ENCODE measurements around the gene SGMS2.
A peak's percentile ranks its signal among the peaks of the same experiment; 100 is the strongest.

The SGMS2 gene

GRCh38 chr4:107823870-107824349, 822 bp upstream of the SGMS2 start:
- Histone ChIP-seq H3K9me3 (ENCODE audit: severe bottlenecking) (no peaks in the 10 kb centered on the region), H3K27ac (no peak overlapping the region), H3K27me3 (ENCODE audit: insufficient read depth, low read depth, severe bottlenecking) (no peaks in the 10 kb centered on the region), H3K36me3 (no peaks in the 10 kb centered on the region), H3K4me3 (ENCODE audit: low read depth, low read length) (peak overlapping the region; percentile 92)
- no peak for TF ChIP-seq CTCF (IDR thresholded peaks at IDR 0.05; ENCODE audit: low read depth, low read length)
- no peak for DNase-seq

GRCh38 chr4:107825072-107825824, 516 bp downstream of the SGMS2 start:
- H3K4me3 ChIP-seq (ENCODE audit: low read depth, low read length): peak overlapping the region; percentile 92
- DNase-seq: peak; percentile 75
- H3K36me3 ChIP-seq: no peaks in the 10 kb centered on the region
- no peak for TF ChIP-seq CTCF (IDR thresholded peaks at IDR 0.05; ENCODE audit: low read depth, low read length)
- no peaks in the 10 kb centered on the region for H3K9me3 ChIP-seq (ENCODE audit: severe bottlenecking)
- H3K27ac ChIP-seq: peak overlapping the region; percentile 43; the same call in 1 of the 2 replicates
- no peaks in the 10 kb centered on the region for H3K27me3 ChIP-seq (ENCODE audit: insufficient read depth, low read depth, severe bottlenecking)

- TF ChIP-seq CTCF (IDR thresholded peaks at IDR 0.05; ENCODE audit: low read depth, low read length): no peak
- H3K36me3 ChIP-seq: no peaks in the 10 kb centered on the region
- DNase-seq: no peak
- H3K9me3 ChIP-seq (ENCODE audit: severe bottlenecking): no peaks in the 10 kb centered on the region
- no peaks in the 10 kb centered on the region for H3K27me3 ChIP-seq (ENCODE audit: insufficient read depth, low read depth, severe bottlenecking)
- H3K4me3 ChIP-seq (ENCODE audit: low read depth, low read length): no peak overlapping the region
- no peak overlapping the region for H3K27ac ChIP-seq
These were observed 1.8 kb downstream of the SGMS2 start for GRCh38 chr4:107826421-107826980.

GRCh38 chr4:107828315-107829090, 3.8 kb downstream of the SGMS2 start:
- Histone ChIP-seq H3K36me3 (no peaks in the 10 kb centered on the region), H3K27ac (no peak overlapping the region), H3K4me3 (ENCODE audit: low read depth, low read length) (no peak overlapping the region), H3K9me3 (ENCODE audit: severe bottlenecking) (no peaks in the 10 kb centered on the region), H3K27me3 (ENCODE audit: insufficient read depth, low read depth, severe bottlenecking) (no peaks in the 10 kb centered on the region)
- no peak for DNase-seq
- TF ChIP-seq CTCF (IDR thresholded peaks at IDR 0.05; ENCODE audit: low read depth, low read length): no peak

- Histone ChIP-seq H3K27ac (no peak overlapping the region), H3K27me3 (ENCODE audit: insufficient read depth, low read depth, severe bottlenecking) (no peaks in the 10 kb centered on the region), H3K9me3 (ENCODE audit: severe bottlenecking) (no peaks in the 10 kb centered on the region), H3K36me3 (no peaks in the 10 kb centered on the region), H3K4me3 (ENCODE audit: low read depth, low read length) (no peak overlapping the region)
- DNase-seq: no peak
- no peak for TF ChIP-seq CTCF (IDR thresholded peaks at IDR 0.05; ENCODE audit: low read depth, low read length)
These were observed 6.4 kb downstream of the SGMS2 start for GRCh38 chr4:107831140-107831539.
